Activated T-helper 17 cell treated with anti-CD3 and anti-CD28 coated beads, Interleukin-2, amount 50 U/mL, for 72 hours (primary cell): ENCODE data around the gene DCAF8. TPM values are rescaled to one million over a fixed set of nuclear protein-coding genes. Genes with fewer than 3 reads are reported as not detected.

Experiments used
- ATAC-seq: fragments of 150-1000 bp; cut with Tn5 transposase; replicated peaks from 2 replicates; pipeline ENCODE4 v1.10.0; 2021; ENCODE audit warnings: mild to moderate bottlenecking, moderate library complexity
- H3K27ac Mint-ChIP-seq: one replicate; pipeline ENCODE4 v1.8.0; 2022; ENCODE audit warnings: mixed read lengths
- H3K27me3 Mint-ChIP-seq: one replicate; pipeline ENCODE4 v1.8.0; 2022; ENCODE audit warnings: mixed read lengths
- H3K36me3 Mint-ChIP-seq: one replicate; pipeline ENCODE4 v1.8.0; 2022; ENCODE audit warnings: low read depth, mild to moderate bottlenecking, mixed read lengths
- H3K4me1 Mint-ChIP-seq: one replicate; pipeline ENCODE4 v1.8.0; 2022; ENCODE audit warnings: mixed read lengths
- H3K4me3 Mint-ChIP-seq: one replicate; pipeline ENCODE4 v1.8.0; 2022; ENCODE audit warnings: mild to moderate bottlenecking, mixed read lengths
- H3K9me3 Mint-ChIP-seq: one replicate; pipeline ENCODE4 v1.8.0; 2022; ENCODE audit warnings: mixed read lengths
- total RNA-seq, 2 donors: library from RNA; stranded (reverse); gene quantifications; one replicate each; pipeline ENCODE4 v1.2.3, GENCODE V29; 2022

DCAF8 gene
- total RNA-seq, 2 donors from 2014 or later, result 126 to 175 TPM

- peak overlapping the region; percentile 76 for H3K4me3 Mint-ChIP-seq
- peaks cover 71% of the 10 kb centered on the region for H3K36me3 Mint-ChIP-seq
- no peaks in the 10 kb centered on the region for H3K9me3 Mint-ChIP-seq
- H3K4me1 Mint-ChIP-seq, result peaks cover 44% of the 10 kb centered on the region
- no peaks in the 10 kb centered on the region for H3K27me3 Mint-ChIP-seq
- H3K27ac Mint-ChIP-seq, result peak overlapping the region; percentile 69
- no peak for ATAC-seq
Observed at GRCh38 chr1:160207771-160208556, 54.4 kb downstream of the DCAF8 start.

GRCh38 chr1:160207118-160207650, 55.2 kb downstream of the DCAF8 start:
- no peak for ATAC-seq
- H3K4me1 Mint-ChIP-seq, result peaks cover 44% of the 10 kb centered on the region

GRCh38 chr1:160206421-160207117, 55.8 kb downstream of the DCAF8 start:
- Mint-ChIP-seq H3K27ac (peak overlapping the region; percentile 69), H3K27me3 (no peaks in the 10 kb centered on the region), H3K4me3 (peak overlapping the region; percentile 76), H3K4me1 (peaks cover 43% of the 10 kb centered on the region), H3K9me3 (no peaks in the 10 kb centered on the region), H3K36me3 (peaks cover 57% of the 10 kb centered on the region)
- ATAC-seq, result peak; percentile 30

More at GRCh38 chr1:160207118-160207650, 55.2 kb downstream of the DCAF8 start:
- Mint-ChIP-seq H3K9me3 (no peaks in the 10 kb centered on the region), H3K27me3 (no peaks in the 10 kb centered on the region), H3K36me3 (peaks cover 63% of the 10 kb centered on the region), H3K4me3 (peak overlapping the region; percentile 76), H3K27ac (peak overlapping the region; percentile 69)

GRCh38 chr1:160206036-160206389, 56.3 kb downstream of the DCAF8 start:
- Mint-ChIP-seq H3K36me3 (peaks cover 52% of the 10 kb centered on the region), H3K4me1 (peaks cover 40% of the 10 kb centered on the region)

GRCh38 chr1:160205242-160206035, 56.9 kb downstream of the DCAF8 start, which contains the start of gene PEA15:
PEA15 (plus strand) TSS chr1:160205384; CDS start chr1:160211545, 6,161 bp downstream.
- ATAC-seq, result peak; percentile 71
- H3K4me1 Mint-ChIP-seq, result peaks cover 38% of the 10 kb centered on the region
- H3K36me3 Mint-ChIP-seq, result peaks cover 46% of the 10 kb centered on the region
- H3K27ac Mint-ChIP-seq, result peak within 1 kb of the TSS; percentile 85
- peak within 1 kb of the TSS; percentile 76 for H3K4me3 Mint-ChIP-seq
- no peaks in the 10 kb centered on the region for H3K9me3 Mint-ChIP-seq
- H3K27me3 Mint-ChIP-seq, result no peaks in the 10 kb centered on the region

More at GRCh38 chr1:160206036-160206389, 56.3 kb downstream of the DCAF8 start:
- no peaks in the 10 kb centered on the region for H3K27me3 Mint-ChIP-seq
- H3K4me3 Mint-ChIP-seq, result peak overlapping the region; percentile 76
- peak; percentile 86 for ATAC-seq
- H3K9me3 Mint-ChIP-seq, result no peaks in the 10 kb centered on the region
- H3K27ac Mint-ChIP-seq, result peak overlapping the region; percentile 69

GRCh38 chr1:160204526-160205241, 57.7 kb downstream of the DCAF8 start:
- Mint-ChIP-seq H3K9me3 (no peaks in the 10 kb centered on the region), H3K36me3 (peaks cover 38% of the 10 kb centered on the region), H3K27ac (peak overlapping the region; percentile 85), H3K4me3 (peak overlapping the region; percentile 76), H3K4me1 (peaks cover 31% of the 10 kb centered on the region), H3K27me3 (no peaks in the 10 kb centered on the region)
- peak; percentile 18 for ATAC-seq

GRCh38 chr1:160200786-160201185, 61.6 kb downstream of the DCAF8 start:
- Mint-ChIP-seq H3K9me3 (no peaks in the 10 kb centered on the region), H3K4me3 (no peak overlapping the region), H3K36me3 (no peaks in the 10 kb centered on the region), H3K27ac (peak overlapping the region; percentile 1), H3K27me3 (no peaks in the 10 kb centered on the region), H3K4me1 (peaks cover 6% of the 10 kb centered on the region)
- no peak for ATAC-seq

- H3K27ac Mint-ChIP-seq, result no peak overlapping the region
- no peaks in the 10 kb centered on the region for H3K36me3 Mint-ChIP-seq
- H3K4me3 Mint-ChIP-seq, result no peak overlapping the region
- H3K27me3 Mint-ChIP-seq, result no peaks in the 10 kb centered on the region
- ATAC-seq, result no peak
- no peaks in the 10 kb centered on the region for H3K4me1 Mint-ChIP-seq
- H3K9me3 Mint-ChIP-seq, result no peaks in the 10 kb centered on the region
Observed at GRCh38 chr1:160197231-160197630, 65.1 kb downstream of the DCAF8 start.

GRCh38 chr1:160196143-160196542, 66.2 kb downstream of the DCAF8 start:
- no peak for ATAC-seq
- no peaks in the 10 kb centered on the region for H3K36me3 Mint-ChIP-seq
- no peaks in the 10 kb centered on the region for H3K27me3 Mint-ChIP-seq
- H3K27ac Mint-ChIP-seq, result no peak overlapping the region
- H3K4me3 Mint-ChIP-seq, result no peak overlapping the region
- H3K9me3 Mint-ChIP-seq, result no peaks in the 10 kb centered on the region
- H3K4me1 Mint-ChIP-seq, result no peaks in the 10 kb centered on the region

- no peak for ATAC-seq
- Mint-ChIP-seq H3K4me1 (no peaks in the 10 kb centered on the region), H3K27ac (no peak overlapping the region), H3K9me3 (no peaks in the 10 kb centered on the region), H3K36me3 (no peaks in the 10 kb centered on the region), H3K27me3 (no peaks in the 10 kb centered on the region), H3K4me3 (no peak overlapping the region)
Observed at GRCh38 chr1:160194737-160195059, 67.7 kb downstream of the DCAF8 start.

GRCh38 chr1:160193832-160194736, 68.3 kb downstream of the DCAF8 start:
- Mint-ChIP-seq H3K4me3 (no peak overlapping the region), H3K36me3 (no peaks in the 10 kb centered on the region), H3K27ac (no peak overlapping the region), H3K9me3 (no peaks in the 10 kb centered on the region), H3K4me1 (no peaks in the 10 kb centered on the region), H3K27me3 (no peaks in the 10 kb centered on the region)
- no peak for ATAC-seq

- H3K27me3 Mint-ChIP-seq, result peaks cover 2% of the 10 kb centered on the region
Observed at GRCh38 chr1:160193091-160193819, 69.1 kb downstream of the DCAF8 start.

More at GRCh38 chr1:160193091-160193819, 69.1 kb downstream of the DCAF8 start:
- no peaks in the 10 kb centered on the region for H3K4me1 Mint-ChIP-seq
- ATAC-seq, result peak; percentile 81
- no peak overlapping the region for H3K4me3 Mint-ChIP-seq
- H3K9me3 Mint-ChIP-seq, result no peaks in the 10 kb centered on the region
- no peaks in the 10 kb centered on the region for H3K36me3 Mint-ChIP-seq
- no peak overlapping the region for H3K27ac Mint-ChIP-seq
